HG02759 (cell line): ENCODE data around the gene AP5S1.
"Not testable (repeated sequence)": the region's sequence is repeated elsewhere in the genome, so short reads cannot be mapped to it uniquely, and the experiment has no call there.

Experiments
- ATAC-seq: cut with Tn5 transposase; IDR thresholded peaks from one replicate; pipeline ENCODE4 v1.9.1; 2021; ENCODE audit warnings: mild to moderate bottlenecking, moderate library complexity; ENCODE audit not compliant: unreplicated experiment

The AP5S1 gene

DNA sequence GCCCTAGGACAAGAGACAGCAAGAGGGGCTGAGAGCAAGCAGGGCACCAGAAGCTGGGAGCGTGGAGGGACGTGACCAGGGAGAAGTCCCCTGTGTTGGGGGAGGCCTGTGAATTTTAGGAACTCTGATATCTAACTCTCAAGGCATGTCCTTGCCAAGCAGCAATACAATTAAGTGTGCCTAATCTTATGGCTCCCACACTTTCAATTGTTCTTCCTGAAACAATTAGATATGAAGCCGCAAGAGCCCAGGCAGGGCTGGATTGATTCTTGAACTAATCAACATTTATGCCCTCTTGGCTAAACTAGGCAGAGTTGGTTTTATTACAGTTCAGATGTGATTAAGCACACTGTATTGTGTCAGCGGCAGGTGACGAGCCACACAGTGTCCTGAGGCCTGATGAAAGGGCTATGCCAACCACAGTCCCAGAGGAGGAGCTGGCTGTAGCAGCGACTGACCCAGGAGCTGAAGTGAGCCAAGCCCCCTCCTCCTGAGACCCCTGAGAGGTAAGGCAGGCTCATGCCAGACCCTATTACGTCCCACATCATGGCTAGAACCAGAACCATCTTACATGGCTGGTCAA lies 22.1 kb downstream of the AP5S1 start:
- no peak for ATAC-seq

DNA sequence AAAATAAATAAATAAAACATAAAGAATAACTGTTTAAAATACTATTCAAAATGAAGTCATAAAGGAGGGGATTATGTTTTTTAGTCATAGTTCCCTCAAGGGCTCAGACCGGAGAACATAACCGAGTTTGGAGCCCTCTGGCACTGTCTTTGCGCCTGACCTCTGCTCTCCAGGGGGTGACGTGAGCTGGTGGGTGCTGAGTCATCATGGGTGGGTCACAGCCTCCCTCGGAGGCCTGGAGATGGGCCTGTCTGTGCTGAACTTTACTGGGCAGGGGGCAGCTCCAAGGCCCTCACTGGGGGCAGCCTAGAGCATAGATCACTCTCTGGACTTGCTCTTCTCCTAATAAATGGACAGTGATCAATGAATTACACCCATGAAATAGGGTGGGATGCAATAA lies 23.1 kb downstream of the AP5S1 start:
- ATAC-seq, result no peak

DNA sequence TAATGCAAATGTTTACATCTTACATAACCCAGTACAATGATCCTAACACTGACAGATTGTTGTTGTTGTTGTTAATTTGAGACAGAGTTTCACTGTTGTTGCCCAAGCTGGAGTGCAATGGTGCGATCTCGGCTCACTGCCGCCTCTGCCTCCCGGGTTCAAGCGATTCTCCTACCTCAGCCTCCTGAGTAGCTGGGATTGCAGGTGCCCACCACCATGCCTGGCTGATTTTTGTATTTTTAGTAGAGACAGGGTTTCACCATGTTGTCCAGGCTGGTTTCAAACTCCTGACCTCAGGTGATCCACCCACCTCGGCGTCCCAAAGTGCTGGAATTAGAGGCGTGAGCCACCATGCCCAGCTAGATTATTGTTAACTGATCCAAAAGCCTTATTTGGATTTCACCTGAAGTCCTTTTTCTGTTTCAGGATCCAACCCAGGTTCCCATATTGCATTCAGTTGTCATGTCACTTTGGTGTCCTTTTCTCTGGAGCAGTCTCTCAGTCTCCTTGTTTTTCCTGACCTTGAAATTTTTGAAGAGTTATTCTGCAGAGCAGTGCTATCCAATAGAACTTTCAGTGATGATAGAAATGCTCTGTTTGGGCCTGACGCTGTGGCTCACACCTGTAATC lies 23.8 kb downstream of the AP5S1 start:
- not testable (repeated sequence) for ATAC-seq

DNA sequence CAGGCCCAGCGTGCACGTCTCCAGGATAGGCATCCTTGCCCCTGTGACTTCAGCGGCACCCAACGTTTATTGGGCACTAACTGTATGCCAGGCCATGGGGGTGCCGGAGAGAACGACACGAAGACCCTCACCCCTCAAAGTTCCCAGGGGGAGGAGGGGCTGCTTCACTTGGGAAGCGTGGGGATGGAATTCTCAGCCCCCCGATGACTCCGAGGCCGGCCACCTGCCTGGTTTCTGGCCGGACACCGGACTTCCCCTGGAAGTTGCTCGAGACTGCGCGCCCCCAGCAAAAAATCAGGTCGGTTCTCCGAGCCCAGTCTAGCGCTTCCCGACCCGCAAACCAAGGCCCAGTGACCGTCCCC lies 26.0 kb downstream of the AP5S1 start:
- no peak for ATAC-seq

DNA sequence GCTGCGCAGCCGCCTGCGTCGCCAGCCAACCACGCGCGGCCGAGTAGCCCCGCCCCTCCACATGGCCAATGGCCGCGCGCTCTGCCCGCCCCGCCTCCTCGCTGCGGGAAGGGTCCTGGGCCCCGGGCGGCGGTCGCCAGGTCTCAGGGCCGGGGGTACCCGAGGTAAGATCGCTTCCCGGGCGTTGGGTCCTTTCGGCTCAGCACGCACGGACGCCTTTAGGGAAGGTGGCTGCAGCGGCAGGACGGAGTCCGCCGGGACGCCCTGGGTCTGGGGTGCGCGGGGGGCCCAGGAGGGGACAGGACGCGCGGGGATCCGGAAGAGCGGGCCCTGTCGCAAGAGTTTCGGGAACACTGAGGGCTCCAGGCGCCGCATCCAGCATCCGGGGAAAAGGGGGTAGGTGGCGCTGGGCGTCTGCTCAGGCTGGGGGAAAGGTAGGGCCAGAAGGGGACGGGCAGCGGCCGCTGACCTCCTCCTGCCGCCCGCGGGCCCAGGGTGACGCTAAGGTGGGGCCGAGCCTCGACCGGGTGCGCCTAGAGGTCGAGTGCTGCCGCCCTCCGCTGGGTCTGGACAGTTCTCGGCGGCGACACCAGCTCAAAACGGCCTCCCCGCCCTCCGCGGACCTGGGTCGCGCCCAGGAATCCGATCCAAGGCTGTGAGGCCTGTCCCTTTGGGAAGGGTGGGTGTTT lies 26.5 kb downstream of the AP5S1 start, which contains the start of gene MAVS:
TSS of gene MAVS (plus strand) at position 95 of the 689 bp plus-strand sequence. CDS start 7,791 bp downstream, outside the sequence.
- ATAC-seq, result peak; percentile 96

DNA sequence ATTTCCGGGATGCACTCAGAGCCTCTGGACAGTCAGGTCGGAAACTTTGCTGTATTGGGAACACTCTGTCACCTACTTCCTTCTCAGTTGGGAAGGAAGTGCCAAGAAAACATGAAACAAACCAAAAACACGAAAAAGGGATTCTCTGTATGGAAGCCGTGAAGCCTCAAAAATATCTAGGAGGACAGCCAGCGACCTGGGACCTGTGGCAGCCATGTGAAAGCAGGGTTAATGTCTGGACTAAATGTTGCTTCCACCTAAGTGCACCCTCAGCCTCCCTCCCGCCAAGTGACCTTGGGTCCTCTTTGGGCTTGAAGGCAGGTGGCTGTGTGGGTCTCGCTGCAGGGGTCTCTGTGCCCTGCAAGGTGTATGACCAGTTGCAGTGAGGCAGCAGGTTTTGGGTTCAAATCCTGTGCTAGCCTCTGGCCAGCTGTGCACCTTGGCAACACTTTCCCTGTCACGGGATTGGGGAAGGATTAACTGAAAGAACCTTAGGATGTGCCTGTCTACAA lies 27.1 kb downstream of the AP5S1 start:
- no peak for ATAC-seq

DNA sequence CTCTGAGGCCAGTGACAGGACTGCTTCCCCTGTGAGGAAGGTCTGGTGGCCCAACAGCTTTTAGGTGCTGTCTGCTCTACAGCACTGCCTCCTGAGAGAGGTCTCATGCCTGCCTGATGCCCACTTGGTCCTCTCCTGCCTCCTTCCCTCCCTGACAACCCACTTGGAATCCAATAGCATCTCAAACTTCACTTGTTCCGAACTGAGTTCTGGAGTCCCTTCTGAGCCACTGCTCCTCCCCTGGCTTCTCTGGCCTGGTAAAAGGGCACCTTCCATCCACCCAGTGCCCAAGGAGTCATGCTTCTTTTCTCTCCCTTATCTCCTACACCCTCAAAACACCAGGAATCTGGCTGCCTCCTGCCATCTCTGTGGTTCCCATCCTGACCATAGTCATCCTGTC lies 28.2 kb downstream of the AP5S1 start:
- no peak for ATAC-seq

DNA sequence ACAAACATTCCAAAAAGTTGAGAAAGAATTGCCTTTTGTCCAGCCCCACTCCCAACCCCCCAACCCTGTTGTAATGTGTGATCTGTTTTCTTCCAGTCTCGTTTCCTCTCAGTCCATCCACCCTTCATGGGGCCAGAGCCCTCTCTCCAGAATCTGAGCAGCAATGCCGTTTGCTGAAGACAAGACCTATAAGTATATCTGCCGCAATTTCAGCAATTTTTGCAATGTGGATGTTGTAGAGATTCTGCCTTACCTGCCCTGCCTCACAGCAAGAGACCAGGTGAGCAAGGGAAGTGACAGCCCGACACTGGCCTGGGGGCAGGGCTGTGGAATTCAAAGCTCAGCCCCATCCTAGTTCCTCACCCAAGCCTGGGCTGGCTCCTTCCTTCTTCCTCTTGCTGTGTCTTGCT lies 34.1 kb downstream of the AP5S1 start:
- no peak for ATAC-seq

DNA sequence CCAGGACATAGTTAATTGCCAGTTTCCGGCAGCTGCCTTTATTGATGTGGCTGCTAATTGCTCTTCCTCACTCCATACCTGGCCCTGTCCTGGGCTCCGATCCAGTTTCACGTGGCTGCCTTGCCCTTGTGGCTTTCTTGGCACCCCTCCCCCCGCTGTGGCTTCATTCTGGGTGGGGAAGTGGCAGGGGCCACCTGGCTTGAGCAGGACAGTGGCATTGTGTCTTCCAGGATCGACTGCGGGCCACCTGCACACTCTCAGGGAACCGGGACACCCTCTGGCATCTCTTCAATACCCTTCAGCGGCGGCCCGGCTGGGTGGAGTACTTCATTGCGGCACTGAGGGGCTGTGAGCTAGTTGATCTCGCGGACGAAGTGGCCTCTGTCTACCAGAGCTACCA lies 37.1 kb downstream of the AP5S1 start:
- no peak for ATAC-seq

DNA sequence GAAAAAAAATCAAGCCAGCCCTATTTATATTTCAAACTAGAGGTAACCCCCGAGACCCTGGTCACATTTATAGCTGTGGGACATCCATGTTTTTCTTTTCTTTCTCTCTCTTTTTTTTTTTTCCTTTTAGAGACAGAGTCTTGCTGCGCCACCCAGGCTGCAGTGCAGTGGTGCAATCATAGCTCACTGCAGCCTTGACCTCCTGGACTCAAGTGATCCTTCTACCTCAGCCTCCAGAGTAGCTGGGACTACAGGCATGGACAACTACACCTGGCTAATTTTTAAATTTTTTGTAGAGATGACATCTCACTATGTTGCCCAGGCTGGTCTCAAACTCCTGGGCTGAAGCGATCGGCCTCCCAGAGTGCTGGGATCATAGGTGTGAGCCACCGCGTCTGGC lies 38.3 kb downstream of the AP5S1 start:
- no peak for ATAC-seq

DNA sequence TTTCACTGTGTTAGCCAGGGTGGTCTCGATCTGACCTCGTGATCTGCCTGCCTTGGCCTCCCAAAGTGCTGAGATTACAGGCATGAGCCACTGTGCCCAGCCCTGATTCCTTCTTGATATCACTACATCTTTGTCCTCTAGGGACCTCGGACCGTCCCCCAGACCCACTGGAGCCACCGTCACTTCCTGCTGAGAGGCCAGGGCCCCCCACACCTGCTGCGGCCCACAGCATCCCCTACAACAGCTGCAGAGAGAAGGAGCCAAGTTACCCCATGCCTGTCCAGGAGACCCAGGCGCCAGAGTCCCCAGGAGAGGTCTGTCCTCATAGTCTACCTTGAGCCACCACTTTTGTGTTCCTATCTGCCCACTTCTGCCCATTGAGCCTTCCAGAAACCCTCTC lies 40.8 kb downstream of the AP5S1 start:
- no peak for ATAC-seq

DNA sequence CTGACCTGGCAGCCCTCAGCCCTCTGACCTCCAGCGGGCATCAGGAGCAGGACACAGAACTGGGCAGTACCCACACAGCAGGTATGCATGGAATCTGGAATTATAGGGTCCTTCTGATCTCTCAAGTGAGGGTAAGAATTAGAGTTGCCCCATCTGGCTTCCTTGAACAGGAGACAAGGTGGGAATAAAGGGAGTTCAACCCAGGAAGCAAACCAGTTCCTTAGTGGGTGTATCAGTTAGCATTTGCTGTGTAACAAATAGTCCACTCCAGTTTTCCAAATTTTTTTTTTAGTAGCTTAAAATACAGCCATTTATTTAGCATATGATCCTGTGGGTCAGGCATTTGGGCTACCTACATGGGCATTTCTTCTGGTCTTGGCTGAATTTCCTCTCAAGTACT lies 42.0 kb downstream of the AP5S1 start:
- no peak for ATAC-seq

DNA sequence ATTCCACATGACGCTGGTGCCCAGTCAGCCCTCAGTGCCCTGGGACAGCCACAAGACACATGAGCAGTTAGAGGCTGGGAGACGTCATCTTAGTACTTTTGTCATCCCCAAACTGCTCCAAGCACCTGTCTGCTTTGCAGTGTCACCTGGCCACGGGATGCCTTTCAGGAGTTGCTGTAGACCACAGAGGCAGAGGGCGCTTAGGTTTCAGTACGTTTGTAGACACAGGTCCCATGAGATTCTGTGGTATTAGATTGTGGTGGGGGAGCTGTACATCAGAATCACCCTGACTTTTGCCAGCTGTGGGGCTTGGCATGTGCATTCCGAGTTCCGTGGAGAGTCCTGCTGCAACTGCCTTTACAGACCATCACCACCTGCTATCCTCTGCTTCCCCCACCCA lies 43.0 kb downstream of the AP5S1 start:
- no peak for ATAC-seq

DNA sequence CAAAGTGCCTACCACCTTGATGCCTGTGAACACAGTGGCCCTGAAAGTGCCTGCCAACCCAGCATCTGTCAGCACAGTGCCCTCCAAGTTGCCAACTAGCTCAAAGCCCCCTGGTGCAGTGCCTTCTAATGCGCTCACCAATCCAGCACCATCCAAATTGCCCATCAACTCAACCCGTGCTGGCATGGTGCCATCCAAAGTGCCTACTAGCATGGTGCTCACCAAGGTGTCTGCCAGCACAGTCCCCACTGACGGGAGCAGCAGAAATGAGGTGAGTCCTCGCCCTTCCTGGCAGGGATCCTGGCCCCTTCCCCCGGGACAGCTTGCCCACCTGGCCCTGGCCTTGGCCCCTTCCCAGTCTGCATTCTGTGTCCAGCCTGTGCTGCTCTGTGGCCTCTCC lies 44.2 kb downstream of the AP5S1 start:
- no peak for ATAC-seq

DNA sequence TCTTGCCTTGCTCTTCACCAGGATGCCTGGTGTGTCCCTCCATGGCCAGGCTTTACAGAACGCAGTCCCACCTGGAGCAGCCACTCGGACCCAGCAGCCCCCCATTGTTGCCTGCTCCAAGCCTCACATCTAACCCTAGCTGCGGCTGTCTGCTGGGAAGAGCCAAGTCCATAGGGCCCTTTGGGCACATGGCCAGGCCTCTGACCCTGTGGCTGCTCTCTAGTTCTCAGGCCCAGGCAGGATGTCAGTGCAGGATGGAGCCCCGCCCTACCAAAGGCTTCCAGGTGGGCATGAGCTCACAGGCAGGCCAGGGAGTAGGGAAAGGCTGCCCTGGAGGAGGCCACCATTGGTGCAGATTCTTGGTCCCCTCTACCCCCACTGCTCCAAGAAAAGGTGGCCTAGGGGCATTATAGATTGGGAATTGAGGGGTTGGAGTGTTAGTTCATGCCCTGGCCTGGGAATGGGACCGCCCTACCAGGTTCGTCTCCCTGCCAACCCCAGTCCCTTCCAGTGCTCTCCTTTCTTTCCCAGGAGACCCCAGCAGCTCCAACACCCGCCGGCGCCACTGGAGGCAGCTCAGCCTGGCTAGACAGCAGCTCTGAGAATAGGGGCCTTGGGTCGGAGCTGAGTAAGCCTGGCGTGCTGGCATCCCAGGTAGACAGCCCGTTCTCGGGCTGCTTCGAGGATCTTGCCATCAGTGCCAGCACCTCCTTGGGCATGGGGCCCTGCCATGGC lies 45.0 kb downstream of the AP5S1 start:
- ATAC-seq, result no peak

DNA sequence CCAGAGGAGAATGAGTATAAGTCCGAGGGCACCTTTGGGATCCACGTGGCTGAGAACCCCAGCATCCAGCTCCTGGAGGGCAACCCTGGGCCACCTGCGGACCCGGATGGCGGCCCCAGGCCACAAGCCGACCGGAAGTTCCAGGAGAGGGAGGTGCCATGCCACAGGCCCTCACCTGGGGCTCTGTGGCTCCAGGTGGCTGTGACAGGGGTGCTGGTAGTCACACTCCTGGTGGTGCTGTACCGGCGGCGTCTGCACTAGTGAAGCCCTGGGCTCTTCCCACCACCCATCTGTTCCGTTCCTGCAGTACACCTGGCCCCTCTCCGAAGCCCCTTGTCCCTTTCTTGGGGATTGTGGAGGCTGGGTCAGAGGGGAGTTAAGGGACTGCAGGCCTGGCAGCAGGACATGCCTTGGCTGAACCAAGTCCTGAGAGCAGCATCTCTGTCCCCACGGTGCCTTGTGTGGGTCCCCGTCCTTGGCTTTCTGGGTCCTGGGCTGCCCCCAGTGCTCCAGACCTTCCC lies 45.6 kb downstream of the AP5S1 start:
- ATAC-seq, result no peak

DNA sequence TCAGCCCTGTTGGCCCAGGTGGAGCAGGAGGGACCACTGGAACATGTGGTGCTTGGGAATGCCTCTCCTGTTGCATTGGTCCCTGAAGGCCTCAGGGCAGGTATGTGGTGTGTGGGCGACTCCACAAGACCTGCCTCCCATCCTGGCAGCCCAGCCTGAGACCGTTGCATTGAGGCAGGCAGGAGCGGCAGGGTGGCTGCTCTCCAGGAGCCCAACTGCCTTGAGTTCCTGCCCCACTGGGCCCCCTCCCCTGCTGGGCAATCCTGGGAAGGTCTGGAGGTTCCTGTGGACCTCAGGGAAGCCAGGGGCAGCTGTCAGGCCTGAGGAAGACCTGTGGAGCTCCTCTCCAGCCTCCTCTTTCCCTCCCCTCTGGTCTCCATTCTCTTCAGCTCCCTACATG lies 46.1 kb downstream of the AP5S1 start:
- ATAC-seq, result no peak

DNA sequence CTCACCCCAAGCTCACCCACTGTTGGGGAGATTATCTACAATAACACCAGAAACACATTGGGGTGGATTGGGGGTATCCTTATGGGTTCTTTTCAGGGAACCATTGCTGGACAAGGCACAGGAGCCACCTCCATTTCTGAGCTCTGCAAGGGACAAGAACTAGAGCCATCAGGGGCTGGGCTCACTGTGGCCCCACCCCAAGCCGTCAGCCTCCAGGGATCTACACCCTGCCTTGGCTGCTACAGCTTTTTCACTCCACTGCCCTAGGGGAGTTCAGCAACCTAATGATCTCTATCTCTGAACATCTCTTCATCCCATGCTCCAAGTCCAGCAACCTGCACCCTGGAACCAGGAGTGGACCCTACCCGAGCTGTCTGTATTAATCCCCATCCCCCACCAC lies 47.5 kb downstream of the AP5S1 start:
- no peak for ATAC-seq

DNA sequence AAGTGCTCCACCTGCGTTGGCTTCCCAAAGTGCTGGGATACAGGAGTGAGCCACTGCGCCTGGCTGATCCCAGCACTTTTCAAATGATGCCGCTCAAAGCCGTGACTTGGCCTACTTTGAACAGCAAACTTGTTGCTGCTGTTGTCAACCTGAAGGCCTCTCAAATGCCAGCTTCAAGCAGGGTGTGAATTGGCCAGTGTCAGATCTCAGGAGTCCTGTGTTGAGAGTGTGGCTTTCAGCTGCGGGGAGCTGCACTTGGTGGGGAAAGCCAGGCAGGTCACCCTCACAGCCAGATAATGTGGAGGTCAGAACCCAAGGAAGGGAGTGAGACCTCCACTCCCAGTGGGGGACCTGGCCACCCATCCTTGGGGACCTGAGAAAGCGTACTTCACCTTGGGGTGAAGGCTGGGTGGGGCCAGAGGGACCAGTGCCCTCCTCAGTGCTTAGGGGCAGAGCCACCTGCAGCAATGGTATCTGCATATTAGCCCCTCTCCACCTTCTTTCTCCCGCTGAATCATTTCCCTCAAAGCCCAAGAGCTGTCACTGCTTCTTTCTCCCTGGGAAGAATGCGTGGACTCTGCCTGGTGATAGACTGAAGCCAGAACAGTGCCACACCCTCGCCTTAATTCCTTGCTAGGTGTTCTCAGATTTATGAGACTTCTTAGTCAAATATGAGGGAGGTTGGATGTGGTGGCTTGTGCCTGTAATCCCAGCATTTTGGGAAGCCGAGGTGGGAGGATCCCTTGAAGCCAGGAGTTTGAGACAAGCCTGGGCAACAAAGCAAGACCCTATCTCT lies 49.7 kb downstream of the AP5S1 start:
- no peak for ATAC-seq

DNA sequence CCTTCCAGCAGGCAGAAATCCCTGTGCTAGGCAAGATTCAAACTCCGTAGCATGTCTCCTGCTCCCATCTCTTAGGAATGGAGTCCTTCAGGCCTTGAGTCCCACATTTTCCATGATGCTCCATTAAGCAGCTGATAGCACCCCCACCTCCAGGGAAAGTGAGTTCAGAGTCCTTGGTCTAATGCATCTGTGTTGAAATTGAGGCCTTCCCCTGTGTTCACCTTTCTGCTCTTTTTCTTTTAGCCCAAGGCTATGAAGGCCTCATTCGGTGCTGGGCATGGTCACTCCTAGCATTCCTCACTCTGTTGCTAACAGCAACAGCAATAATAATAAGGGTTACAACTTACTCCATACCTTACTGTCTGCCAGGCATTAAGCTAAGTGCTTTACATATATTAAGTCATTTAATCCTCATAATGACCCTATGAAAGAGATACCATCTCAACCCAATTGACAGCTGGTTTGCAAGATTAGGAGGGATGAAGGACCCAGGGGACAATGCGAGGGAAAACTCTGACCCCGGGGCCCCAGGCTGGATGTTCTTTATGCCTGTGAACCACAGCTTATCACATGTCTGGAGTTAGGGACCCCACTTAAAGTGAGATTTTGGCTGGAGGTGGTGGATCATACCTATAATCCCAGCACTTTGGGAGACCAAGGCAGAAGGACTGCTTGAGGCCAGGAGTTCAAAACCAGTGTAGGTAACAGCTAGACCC lies 51.4 kb downstream of the AP5S1 start:
- ATAC-seq, result no peak
